ENCODE results near the gene MTUS2.

MTUS2 gene

DNA sequence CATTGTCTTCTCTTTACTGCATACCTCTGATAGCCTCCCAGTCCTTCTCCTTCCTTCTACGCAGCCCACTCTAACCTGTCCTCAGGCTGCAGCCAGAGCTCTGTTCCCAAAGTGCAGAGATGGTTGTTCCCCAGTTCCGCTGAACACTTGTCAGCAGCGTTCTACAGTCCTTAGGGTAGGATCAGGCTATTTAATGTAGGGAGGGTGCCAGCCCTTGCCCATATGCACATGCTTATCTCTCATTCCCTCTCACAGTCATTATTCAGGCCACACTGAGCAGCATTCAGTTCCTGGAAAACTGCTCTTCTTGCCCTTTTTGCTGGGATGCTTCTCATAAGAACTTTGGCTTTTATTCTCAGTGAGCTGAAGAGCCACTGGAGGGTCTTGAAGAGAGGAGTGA is 180.7 kb downstream of the MTUS2 start:
- TF ChIP-seq GATA1 (IDR thresholded peaks at IDR 0.05; ENCODE audit: low read depth, low read length) (no peak), POLR2A (IDR thresholded peaks at IDR 0.05; ENCODE audit: low read length) (no peak)

GRCh38 chr13:29005035-29005762 is 185.1 kb downstream of the MTUS2 start:
- no peak for DNase-seq
- no peak for TF ChIP-seq POLR2A (IDR thresholded peaks at IDR 0.05; ENCODE audit: low read length)
- no peak for TF ChIP-seq GATA1 (IDR thresholded peaks at IDR 0.05; ENCODE audit: low read depth, low read length)

More for the DNA sequence above, 180.7 kb downstream of the MTUS2 start:
- DNase-seq: no peak

- DNase-seq: no peak
Measured at GRCh38 chr13:29005763-29006120, 185.6 kb downstream of the MTUS2 start.

DNA sequence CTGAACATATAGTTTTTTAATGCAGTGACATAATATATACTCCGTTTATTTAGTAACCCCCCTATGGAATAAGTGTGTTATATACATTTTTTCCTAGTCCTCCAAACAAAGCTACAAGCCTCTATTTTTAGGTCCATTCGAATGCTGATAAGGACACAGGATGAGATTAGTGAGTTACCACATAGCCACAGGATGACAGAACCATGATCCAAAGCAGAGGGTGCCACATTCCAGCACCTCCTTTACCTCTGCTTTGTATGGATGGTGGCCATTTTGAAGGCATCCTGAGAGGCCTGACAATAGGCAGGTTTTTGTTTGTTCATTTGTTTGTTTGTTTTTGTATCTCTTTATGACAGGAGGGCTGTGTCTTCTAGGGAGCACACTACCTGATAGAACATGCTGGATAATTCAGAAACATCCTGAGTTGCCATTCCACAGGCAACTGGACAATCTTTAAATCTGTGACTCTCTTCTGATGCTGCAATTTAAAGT is 186.3 kb downstream of the MTUS2 start:
- no peak for TF ChIP-seq POLR2A (IDR thresholded peaks at IDR 0.05; ENCODE audit: low read length)
- TF ChIP-seq GATA1 (IDR thresholded peaks at IDR 0.05; ENCODE audit: low read depth, low read length): no peak
- no peak for DNase-seq

More at GRCh38 chr13:29005763-29006120, 185.6 kb downstream of the MTUS2 start:
- TF ChIP-seq GATA1 (IDR thresholded peaks at IDR 0.05; ENCODE audit: low read depth, low read length): no peak
- TF ChIP-seq POLR2A (IDR thresholded peaks at IDR 0.05; ENCODE audit: low read length): no peak

- TF ChIP-seq GATA1 (IDR thresholded peaks at IDR 0.05; ENCODE audit: low read depth, low read length) (no peak), POLR2A (IDR thresholded peaks at IDR 0.05; ENCODE audit: low read length) (no peak)
- no peak for DNase-seq
Measured at GRCh38 chr13:29008296-29008695, 188.2 kb downstream of the MTUS2 start.

GRCh38 chr13:29020314-29020713 is 200.2 kb downstream of the MTUS2 start:
- TF ChIP-seq GATA1 (IDR thresholded peaks at IDR 0.05; ENCODE audit: low read depth, low read length): no peak
- no peak for TF ChIP-seq POLR2A (IDR thresholded peaks at IDR 0.05; ENCODE audit: low read length)
- DNase-seq: no peak

DNA sequence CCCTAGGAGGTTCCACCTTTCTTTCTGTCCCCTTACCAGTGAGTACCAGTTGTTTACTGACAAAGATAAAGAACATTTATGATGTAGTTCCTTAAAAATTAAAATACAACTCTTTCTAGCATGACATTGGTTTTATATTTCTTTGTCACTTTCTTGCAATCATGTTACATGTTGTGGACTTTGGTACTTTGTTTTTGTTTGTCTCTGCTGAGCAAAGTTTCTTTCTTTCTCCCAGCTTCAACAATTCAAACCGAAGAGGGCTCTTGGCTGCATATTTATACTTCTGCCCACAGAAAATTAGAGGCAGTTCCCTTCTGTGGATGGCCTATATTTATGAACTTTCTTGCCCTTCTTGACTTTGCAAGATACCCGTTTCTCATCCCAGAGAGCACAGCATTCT is 201.2 kb downstream of the MTUS2 start:
- DNase-seq: no peak
- TF ChIP-seq POLR2A (IDR thresholded peaks at IDR 0.05; ENCODE audit: low read length) (no peak), GATA1 (IDR thresholded peaks at IDR 0.05; ENCODE audit: low read depth, low read length) (no peak)

- TF ChIP-seq GATA1 (IDR thresholded peaks at IDR 0.05; ENCODE audit: low read depth, low read length) (no peak), POLR2A (IDR thresholded peaks at IDR 0.05; ENCODE audit: low read length) (no peak)
- DNase-seq: no peak
Measured at GRCh38 chr13:29021717-29022116, 201.6 kb downstream of the MTUS2 start.

GRCh38 chr13:29022410-29022809 is 202.3 kb downstream of the MTUS2 start:
- TF ChIP-seq POLR2A (IDR thresholded peaks at IDR 0.05; ENCODE audit: low read length) (no peak), GATA1 (IDR thresholded peaks at IDR 0.05; ENCODE audit: low read depth, low read length) (no peak)
- no peak for DNase-seq

DNA sequence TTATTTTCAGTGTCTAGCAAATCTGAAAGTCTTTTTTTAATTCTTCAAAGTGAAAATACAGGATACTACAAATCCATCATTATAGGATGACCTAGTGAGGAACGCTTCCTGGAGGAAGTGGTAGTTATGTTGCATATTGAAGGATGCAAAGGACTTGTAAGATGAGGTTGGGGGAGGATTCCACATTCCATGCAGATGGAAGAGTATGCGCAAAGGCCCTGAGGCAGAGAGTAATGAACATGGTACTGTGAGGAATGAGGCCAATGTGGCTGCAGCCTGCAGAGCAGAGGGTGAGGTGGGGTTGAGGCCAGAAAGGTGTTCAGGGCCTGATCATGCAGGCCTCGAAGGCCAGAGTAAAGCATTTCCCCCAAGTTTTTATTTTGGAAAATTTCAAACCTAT is 202.8 kb downstream of the MTUS2 start:
- TF ChIP-seq GATA1 (IDR thresholded peaks at IDR 0.05; ENCODE audit: low read depth, low read length) (no peak), POLR2A (IDR thresholded peaks at IDR 0.05; ENCODE audit: low read length) (no peak)
- no peak for DNase-seq

- TF ChIP-seq GATA1 (IDR thresholded peaks at IDR 0.05; ENCODE audit: low read depth, low read length) (no peak), POLR2A (IDR thresholded peaks at IDR 0.05; ENCODE audit: low read length) (no peak)
- DNase-seq: no peak
Measured at GRCh38 chr13:29024783-29025182, 204.6 kb downstream of the MTUS2 start.

DNA sequence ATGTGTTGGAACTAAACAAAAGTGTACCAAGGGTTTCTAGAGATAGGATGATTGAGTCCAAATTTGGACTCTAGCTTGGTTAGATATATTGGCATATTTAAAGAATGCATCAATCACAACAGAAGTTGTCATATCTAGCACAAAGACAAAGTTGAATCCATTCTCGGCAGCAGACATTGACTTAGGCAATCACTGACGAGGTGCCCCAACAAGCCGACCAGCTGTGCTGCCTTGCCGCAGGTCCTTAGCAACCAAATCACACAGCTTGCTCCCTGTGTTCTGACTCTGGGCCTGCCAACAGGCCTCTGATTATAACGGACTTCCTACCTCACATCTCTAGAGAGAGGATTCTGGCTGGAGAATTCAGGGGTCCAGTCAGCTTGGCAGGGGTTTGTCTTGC is 208.7 kb downstream of the MTUS2 start:
- no peak for TF ChIP-seq POLR2A (IDR thresholded peaks at IDR 0.05; ENCODE audit: low read length)
- TF ChIP-seq GATA1 (IDR thresholded peaks at IDR 0.05; ENCODE audit: low read depth, low read length): no peak
- DNase-seq: no peak

- no peak for DNase-seq
- TF ChIP-seq POLR2A (IDR thresholded peaks at IDR 0.05; ENCODE audit: low read length) (no peak), GATA1 (IDR thresholded peaks at IDR 0.05; ENCODE audit: low read depth, low read length) (no peak)
Measured at GRCh38 chr13:29038700-29039099, 218.6 kb downstream of the MTUS2 start.

DNA sequence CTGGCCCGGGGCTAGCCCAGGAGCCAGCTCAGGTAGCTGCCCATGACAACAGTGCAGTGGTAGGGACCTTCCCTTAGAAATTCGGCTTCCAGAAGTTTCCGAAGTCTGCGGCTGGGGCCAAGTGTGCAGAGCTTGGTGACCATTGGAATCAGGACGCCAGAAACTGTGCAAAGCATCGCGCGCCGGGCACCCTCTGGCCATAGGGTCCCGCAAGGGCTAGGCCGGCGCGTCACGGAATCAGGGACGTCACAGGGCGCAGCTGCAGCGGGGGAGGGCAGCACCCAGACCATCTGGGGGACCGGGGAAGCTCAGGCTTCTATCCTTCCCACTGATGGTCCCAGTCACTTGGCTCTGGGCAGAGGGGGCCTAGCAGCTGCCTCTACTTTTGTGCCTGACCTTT is 219.1 kb downstream of the MTUS2 start:
- TF ChIP-seq GATA1 (IDR thresholded peaks at IDR 0.05; ENCODE audit: low read depth, low read length) (no peak), POLR2A (IDR thresholded peaks at IDR 0.05; ENCODE audit: low read length) (no peak)
- DNase-seq: no peak

- no peak for TF ChIP-seq POLR2A (IDR thresholded peaks at IDR 0.05; ENCODE audit: low read length)
- TF ChIP-seq GATA1 (IDR thresholded peaks at IDR 0.05; ENCODE audit: low read depth, low read length): no peak
- no peak for DNase-seq
Measured at GRCh38 chr13:29046588-29046987, 226.4 kb downstream of the MTUS2 start.

Data from erythroblast (primary cell).